Left lung (tissue), 10 donors: ENCODE measurements around the gene HAND2. TPM values are rescaled to one million over a fixed set of nuclear protein-coding genes. Genes with fewer than 3 reads are reported as not detected.

Source experiments
- ATAC-seq: fragments of 200-7000 bp; cut with Tn5 transposase; one replicate; pipeline ENCODE4 v1.9.1; 2020; ENCODE audit warnings: moderate library complexity
- DNase-seq, 4 donors: peaks; one replicate each; pipeline ENCODE4 v3.0.0-alpha.2; 2013 to 2020
- H3K27ac ChIP-seq, 2 donors: fragments of 200-600 bp; sonication (generic) in 1 of 2; one replicate each; pipeline versions ENCODE4 v1.5.0 to v1.8.0; 2020 to 2021
- H3K27me3 ChIP-seq, 2 donors: fragments of 200-600 bp; sonication (generic) in 1 of 2; one replicate each; pipeline versions ENCODE4 v1.5.0 to v1.8.0; 2020 to 2021
- H3K36me3 ChIP-seq, 2 donors: fragments of 200-600 bp; sonication (generic) in 1 of 2; one replicate each; pipeline versions ENCODE4 v1.5.0 to v1.8.0; 2020 to 2021
- H3K4me1 ChIP-seq, 2 donors: fragments of 200-600 bp; one replicate each; pipeline ENCODE4 v1.8.0; 2021
- H3K4me3 ChIP-seq, 2 donors: fragments of 200-600 bp; sonication (generic) in 1 of 2; one replicate each; pipeline versions ENCODE4 v1.5.0 to v1.8.0; 2020 to 2021; ENCODE audit warnings: mild to moderate bottlenecking in 1 of 2
- H3K9me3 ChIP-seq, 2 donors: fragments of 200-600 bp; sonication (generic) in 1 of 2; one replicate each; pipeline versions ENCODE4 v1.5.0 to v1.8.0; 2020 to 2021
- intact Hi-C, 2 donors: fragments of 100-400 bp; cut with DNase I; formaldehyde crosslinking; loops; one replicate each; pipeline versions ENCODE4 v1.11.2 to v1.14.2; 2022
- polyA plus RNA-seq, 6 donors: library from polyadenylated mRNA; unstranded; fragments of 120-200 nt; gene quantifications; one replicate each; pipeline ENCODE4 v1.2.1, GENCODE V29; 2013; ENCODE audit not compliant: insufficient read length in 6 of 6
- total RNA-seq, 2 donors: library from RNA; stranded (reverse); fragmentation: NEBNext Ultra II Directional; extraction: Animal tissue kit (Norgen Biotek cat#: 25700); gene quantifications; one replicate each; pipeline ENCODE4 v1.2.1, GENCODE V29; 2021
- TF ChIP-seq, protein P1 (sequence below), 2 donors: fragments of 200-600 bp; sonication (generic) in 1 of 2; IDR thresholded peaks; one replicate each; pipeline versions ENCODE4 v1.5.0 to v1.8.0; 2021; ENCODE audit warnings: antibody characterized with exemption in 2 of 2
- donor health status: DM: no; HTN: yes; CAD: no.
- donor health status: DM: no; HTN: no; CAD: no.

Gene HAND2
- total and polyA plus RNA-seq, 8 donors = 0.20 to 0.41 (median 0.20) TPM; not detected in 3

- intact Hi-C loops = no loop called here
- no peaks in the 10 kb centered on the region for H3K9me3 ChIP-seq
- ATAC-seq = peak; percentile 14
- TF ChIP-seq, protein P1, sequence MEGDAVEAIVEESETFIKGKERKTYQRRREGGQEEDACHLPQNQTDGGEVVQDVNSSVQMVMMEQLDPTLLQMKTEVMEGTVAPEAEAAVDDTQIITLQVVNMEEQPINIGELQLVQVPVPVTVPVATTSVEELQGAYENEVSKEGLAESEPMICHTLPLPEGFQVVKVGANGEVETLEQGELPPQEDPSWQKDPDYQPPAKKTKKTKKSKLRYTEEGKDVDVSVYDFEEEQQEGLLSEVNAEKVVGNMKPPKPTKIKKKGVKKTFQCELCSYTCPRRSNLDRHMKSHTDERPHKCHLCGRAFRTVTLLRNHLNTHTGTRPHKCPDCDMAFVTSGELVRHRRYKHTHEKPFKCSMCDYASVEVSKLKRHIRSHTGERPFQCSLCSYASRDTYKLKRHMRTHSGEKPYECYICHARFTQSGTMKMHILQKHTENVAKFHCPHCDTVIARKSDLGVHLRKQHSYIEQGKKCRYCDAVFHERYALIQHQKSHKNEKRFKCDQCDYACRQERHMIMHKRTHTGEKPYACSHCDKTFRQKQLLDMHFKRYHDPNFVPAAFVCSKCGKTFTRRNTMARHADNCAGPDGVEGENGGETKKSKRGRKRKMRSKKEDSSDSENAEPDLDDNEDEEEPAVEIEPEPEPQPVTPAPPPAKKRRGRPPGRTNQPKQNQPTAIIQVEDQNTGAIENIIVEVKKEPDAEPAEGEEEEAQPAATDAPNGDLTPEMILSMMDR (IDR thresholded peaks at IDR 0.05) = no peak
- peak overlapping the region in 1 of 2 donors; percentile 10 for H3K4me3 ChIP-seq
- H3K27me3 ChIP-seq = peaks cover 99 to 100% of the 10 kb centered on the region in 2 donors
- H3K4me1 ChIP-seq = peaks cover 0 to 18% of the 10 kb centered on the region in 2 donors
- H3K36me3 ChIP-seq = no peaks in the 10 kb centered on the region
- DNase-seq = no peak
- H3K27ac ChIP-seq = no peak overlapping the region
Observed at GRCh38 chr4:173537613-173538147, 7.7 kb upstream of the HAND2 start.

DNA sequence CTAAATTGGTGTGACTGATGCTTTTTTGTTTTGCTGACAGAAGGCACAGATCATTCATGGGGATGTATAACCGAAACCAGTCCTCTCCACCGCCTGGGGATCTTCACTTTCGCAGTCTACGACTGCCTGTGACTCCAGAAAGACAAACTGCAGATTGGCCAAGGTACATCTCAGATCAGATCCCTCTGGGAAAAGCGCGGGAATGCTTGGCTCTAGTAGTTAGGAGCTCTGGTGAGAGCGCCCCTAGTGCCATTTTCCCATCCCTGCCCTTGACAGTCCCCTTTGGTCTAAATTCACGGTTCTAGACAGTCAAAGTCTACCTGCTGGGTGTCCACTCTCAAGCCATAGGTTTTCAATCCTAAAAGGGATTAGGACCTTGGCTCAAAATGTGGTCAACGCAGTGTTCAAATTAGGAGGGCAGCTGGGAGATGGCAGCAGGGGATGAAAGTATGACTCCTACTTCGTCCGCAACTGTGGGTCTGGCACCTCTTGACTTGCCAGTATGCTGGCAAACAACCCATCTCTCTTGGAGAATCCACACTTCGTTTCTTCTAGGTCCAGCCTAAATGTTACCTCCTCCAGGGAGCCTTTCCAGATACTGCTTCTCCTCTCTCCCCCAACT is 6.9 kb upstream of the HAND2 start:
- Histone ChIP-seq H3K36me3 (no peaks in the 10 kb centered on the region), H3K27me3 (peaks cover 99 to 100% of the 10 kb centered on the region in 2 donors), H3K4me3 (no peak overlapping the region), H3K4me1 (peaks cover 0 to 18% of the 10 kb centered on the region in 2 donors), H3K27ac (no peak overlapping the region), H3K9me3 (no peaks in the 10 kb centered on the region)
- intact Hi-C loops = no loop called here
- DNase-seq = no peak
- ATAC-seq = no peak
- TF ChIP-seq, protein P1 (IDR thresholded peaks at IDR 0.05) = no peak

DNA sequence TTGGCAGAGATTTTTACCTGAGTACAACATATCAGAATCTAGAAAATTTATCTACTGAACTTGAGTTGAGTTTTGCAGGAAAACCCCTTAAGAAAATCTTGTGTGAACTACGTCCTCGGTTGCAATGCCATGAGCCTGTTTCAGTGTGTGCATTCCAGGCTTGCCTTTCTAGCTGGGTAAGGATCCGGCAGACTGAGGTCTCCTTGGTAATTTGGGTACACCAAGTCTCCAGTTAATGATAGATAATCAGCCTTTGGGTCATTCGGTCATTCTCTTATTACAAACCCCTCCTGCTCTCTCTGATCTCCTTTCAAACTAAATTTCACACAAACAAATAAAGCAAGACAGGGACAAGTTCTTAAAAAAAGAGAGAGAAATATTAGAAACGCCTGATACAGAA is 5.9 kb upstream of the HAND2 start:
- Histone ChIP-seq H3K27ac (no peak overlapping the region), H3K36me3 (no peaks in the 10 kb centered on the region), H3K27me3 (peaks cover 99 to 100% of the 10 kb centered on the region in 2 donors), H3K4me3 (no peak overlapping the region), H3K9me3 (no peaks in the 10 kb centered on the region), H3K4me1 (peaks cover 0 to 18% of the 10 kb centered on the region in 2 donors)
- ATAC-seq (no peak), DNase-seq (no peak)
- TF ChIP-seq, protein P1 (IDR thresholded peaks at IDR 0.05) = no peak
- intact Hi-C loops = no loop called here

DNA sequence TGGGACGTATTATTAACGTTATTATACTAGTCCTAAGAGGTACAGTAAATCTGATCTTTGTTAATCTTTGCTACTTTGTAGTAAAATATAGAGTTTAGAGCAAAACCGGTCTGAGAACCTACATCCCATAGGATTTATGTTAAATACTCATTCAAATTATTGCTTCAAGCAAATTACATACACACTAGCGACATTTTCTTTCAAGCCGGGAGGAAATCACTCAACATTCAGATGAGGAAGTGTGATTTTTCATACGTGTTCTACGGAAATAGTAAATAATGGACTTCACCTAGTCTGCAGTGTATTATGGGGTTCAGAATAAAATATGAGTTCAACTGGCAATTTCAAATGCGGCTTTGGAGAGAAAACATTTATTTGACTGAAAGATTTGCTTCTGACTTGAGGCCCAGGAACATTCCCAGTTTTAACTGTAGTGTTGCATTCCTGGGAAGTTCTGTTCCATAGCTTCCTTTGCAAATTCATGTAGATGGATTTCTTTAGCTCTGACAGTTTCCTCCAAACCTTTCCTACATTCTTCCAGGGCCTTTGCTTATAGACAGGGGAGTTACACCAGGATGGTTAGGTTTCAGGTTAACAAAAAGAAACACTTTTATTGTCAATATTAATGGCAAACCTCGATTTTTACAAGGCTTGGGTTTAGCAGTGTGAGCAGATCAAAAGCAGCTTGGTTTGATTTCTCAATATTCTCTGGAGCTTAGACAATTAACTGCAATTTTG is 5.3 kb upstream of the HAND2 start:
- Histone ChIP-seq H3K4me3 (no peak overlapping the region), H3K27me3 (peaks cover 99 to 100% of the 10 kb centered on the region in 2 donors), H3K36me3 (no peaks in the 10 kb centered on the region), H3K27ac (no peak overlapping the region), H3K9me3 (no peaks in the 10 kb centered on the region), H3K4me1 (peaks cover 0 to 22% of the 10 kb centered on the region in 2 donors)
- intact Hi-C loops = no loop called here
- TF ChIP-seq, protein P1 (IDR thresholded peaks at IDR 0.05) = no peak
- DNase-seq (no peak), ATAC-seq (no peak)

DNA sequence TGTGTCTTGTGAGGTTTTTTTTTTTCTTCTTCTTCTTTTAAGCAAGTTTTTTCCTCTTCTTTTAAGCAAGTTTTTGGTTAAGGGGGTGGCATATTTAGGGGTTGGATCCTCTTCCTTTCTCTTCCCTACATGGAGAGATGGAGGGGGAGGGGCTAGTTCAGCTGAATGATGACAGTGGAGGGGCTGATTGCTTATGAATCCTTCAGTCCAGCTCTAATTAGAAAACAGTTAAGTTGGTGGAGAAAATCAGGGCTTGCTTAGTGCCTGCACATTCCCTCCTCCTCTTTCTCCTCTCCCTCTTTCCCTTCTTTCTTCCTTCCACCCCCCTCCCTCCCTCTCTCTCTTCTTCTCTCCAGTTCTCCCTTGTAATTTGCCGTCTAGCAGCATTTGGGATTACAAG is 4.4 kb upstream of the HAND2 start:
- no peaks in the 10 kb centered on the region for H3K36me3 ChIP-seq
- intact Hi-C loops = no loop called here
- DNase-seq (no peak), ATAC-seq (no peak)
- H3K27me3 ChIP-seq = peaks cover 99 to 100% of the 10 kb centered on the region in 2 donors
- no peak overlapping the region for H3K27ac ChIP-seq
- H3K9me3 ChIP-seq = no peaks in the 10 kb centered on the region
- TF ChIP-seq, protein P1 (IDR thresholded peaks at IDR 0.05) = no peak
- peaks cover 7 to 29% of the 10 kb centered on the region in 2 donors for H3K4me1 ChIP-seq
- no peak overlapping the region for H3K4me3 ChIP-seq
